HL-60 (cell line): Measurements from ENCODE around the gene NXPH2.

Experiments
- CTCF ChIP-seq: IDR thresholded peaks from one replicate; pipeline ENCODE4 v1.5.1; 2011; ENCODE audit warnings: low read length, control low read depth, inconsistent platforms; ENCODE audit not compliant: insufficient read depth
- GABPA ChIP-seq: IDR thresholded peaks from 2 replicates; pipeline ENCODE4 v1.6.1; 2012; ENCODE audit warnings: low read depth
- REST ChIP-seq: IDR thresholded peaks from 2 replicates; pipeline ENCODE4 v1.6.1; 2012; ENCODE audit warnings: low read depth; ENCODE audit not compliant: insufficient replicate concordance
- SPI1 ChIP-seq: IDR thresholded peaks from 2 replicates; pipeline ENCODE4 v1.6.1; 2012; ENCODE audit warnings: low read depth, mild to moderate bottlenecking, borderline replicate concordance

GRCh38 chr2:138637686-138638085 lies 142.5 kb downstream of the NXPH2 start:
- TF ChIP-seq GABPA, result no peak
- TF ChIP-seq CTCF, result no peak
- no peak for TF ChIP-seq REST
- no peak for TF ChIP-seq SPI1
